NB4 (cell line): ENCODE data around the gene CREB5.

Experiments used
- CTCF ChIP-seq: IDR thresholded peaks from one replicate; pipeline ENCODE4 v1.5.1; 2012; ENCODE audit warnings: low read depth, low read length
- MAX ChIP-seq: IDR thresholded peaks from 2 replicates; pipeline ENCODE4 v1.6.1; 2011; ENCODE audit warnings: low read depth, low read length
- MYC ChIP-seq: IDR thresholded peaks from 2 replicates; pipeline ENCODE4 v1.6.1; 2011; ENCODE audit warnings: low read depth, low read length
- POLR2A ChIP-seq: IDR thresholded peaks from 2 replicates; pipeline ENCODE4 v1.6.1; 2011; ENCODE audit warnings: mild to moderate bottlenecking; ENCODE audit not compliant: insufficient read length; ENCODE audit errors: extremely low read depth

DNA sequence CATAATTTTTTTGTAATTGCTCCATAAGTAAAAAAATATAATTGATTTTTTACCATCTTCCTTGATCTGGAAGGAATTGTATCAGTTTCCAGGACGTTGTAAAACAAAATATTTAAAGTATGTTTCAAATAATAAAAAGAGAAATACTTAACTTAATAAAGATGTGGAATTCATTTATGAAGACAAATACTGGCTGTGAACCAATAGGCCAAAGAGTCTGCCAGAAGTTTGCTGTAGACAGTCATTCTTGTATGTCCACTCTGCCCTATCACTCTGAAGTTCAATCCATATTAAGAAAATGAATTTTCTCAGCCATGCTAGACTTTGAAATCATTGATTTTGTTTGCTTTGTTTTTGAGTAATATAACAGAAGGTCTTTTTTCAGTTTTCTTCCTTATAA, 289.4 kb downstream of the CREB5 start:
- TF ChIP-seq CTCF (no peak), POLR2A (no peak), MAX (no peak), MYC (no peak)
